SU-DHL-6 (cell line): Measurements from ENCODE around the gene ANO10.

Source experiments
- EZH2phosphoT487 ChIP-seq: fragments of 200-600 bp; sonication (generic), shearing (Covaris generic); conservative IDR thresholded peaks from 2 replicates; pipeline ENCODE4 v1.6.1; 2018; ENCODE audit warnings: mild to moderate bottlenecking, antibody characterized with exemption, low read length, moderate library complexity, mixed read lengths
- TF ChIP-seq, protein P1 (sequence below): fragments of 200-600 bp; sonication (generic); IDR thresholded peaks from one replicate; pipeline ENCODE4 v1.5.1; 2017; ENCODE audit warnings: antibody characterized with exemption, mild to moderate bottlenecking, low read length, moderate library complexity; ENCODE audit not compliant: insufficient read depth, poor library complexity, severe bottlenecking

GRCh38 chr3:43379343-43379742, 242.5 kb downstream of the ANO10 start:
- TF ChIP-seq, protein P1, sequence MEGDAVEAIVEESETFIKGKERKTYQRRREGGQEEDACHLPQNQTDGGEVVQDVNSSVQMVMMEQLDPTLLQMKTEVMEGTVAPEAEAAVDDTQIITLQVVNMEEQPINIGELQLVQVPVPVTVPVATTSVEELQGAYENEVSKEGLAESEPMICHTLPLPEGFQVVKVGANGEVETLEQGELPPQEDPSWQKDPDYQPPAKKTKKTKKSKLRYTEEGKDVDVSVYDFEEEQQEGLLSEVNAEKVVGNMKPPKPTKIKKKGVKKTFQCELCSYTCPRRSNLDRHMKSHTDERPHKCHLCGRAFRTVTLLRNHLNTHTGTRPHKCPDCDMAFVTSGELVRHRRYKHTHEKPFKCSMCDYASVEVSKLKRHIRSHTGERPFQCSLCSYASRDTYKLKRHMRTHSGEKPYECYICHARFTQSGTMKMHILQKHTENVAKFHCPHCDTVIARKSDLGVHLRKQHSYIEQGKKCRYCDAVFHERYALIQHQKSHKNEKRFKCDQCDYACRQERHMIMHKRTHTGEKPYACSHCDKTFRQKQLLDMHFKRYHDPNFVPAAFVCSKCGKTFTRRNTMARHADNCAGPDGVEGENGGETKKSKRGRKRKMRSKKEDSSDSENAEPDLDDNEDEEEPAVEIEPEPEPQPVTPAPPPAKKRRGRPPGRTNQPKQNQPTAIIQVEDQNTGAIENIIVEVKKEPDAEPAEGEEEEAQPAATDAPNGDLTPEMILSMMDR, result no peak
- TF ChIP-seq EZH2phosphoT487, result no peak
